Measurements from ENCODE around the gene FCSK.
"Not testable (repeated sequence)": the region's sequence is repeated elsewhere in the genome, so short reads cannot be mapped to it uniquely, and the experiment has no call there.

The FCSK gene

DNA sequence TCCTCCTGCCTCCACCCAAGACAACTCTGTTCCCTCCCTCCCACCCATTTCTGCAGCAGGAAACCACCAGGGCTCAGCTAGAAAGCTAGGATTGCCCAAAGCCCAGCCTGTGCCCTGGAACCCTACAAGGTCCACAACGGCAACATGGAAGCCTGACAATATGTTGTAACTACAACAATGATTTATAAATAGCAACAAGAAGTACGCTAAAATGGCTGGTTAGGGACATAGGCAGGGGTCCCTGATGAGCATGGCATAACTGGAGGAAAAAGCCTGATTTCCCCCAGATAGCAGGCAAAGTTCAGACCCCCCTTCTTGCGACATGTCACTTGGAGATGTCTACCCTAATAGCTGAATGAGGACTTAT, 22.1 kb upstream of the FCSK start:
- no peak for DNase-seq (ENCODE audit: low read depth in 2 of 2)

- DNase-seq (ENCODE audit: low read depth in 2 of 2) = no peak
Observed at GRCh38 chr16:70432723-70433457, 21.5 kb upstream of the FCSK start.

GRCh38 chr16:70433458-70434103, 20.8 kb upstream of the FCSK start:
- DNase-seq (ENCODE audit: low read depth in 2 of 2) = no peak

DNA sequence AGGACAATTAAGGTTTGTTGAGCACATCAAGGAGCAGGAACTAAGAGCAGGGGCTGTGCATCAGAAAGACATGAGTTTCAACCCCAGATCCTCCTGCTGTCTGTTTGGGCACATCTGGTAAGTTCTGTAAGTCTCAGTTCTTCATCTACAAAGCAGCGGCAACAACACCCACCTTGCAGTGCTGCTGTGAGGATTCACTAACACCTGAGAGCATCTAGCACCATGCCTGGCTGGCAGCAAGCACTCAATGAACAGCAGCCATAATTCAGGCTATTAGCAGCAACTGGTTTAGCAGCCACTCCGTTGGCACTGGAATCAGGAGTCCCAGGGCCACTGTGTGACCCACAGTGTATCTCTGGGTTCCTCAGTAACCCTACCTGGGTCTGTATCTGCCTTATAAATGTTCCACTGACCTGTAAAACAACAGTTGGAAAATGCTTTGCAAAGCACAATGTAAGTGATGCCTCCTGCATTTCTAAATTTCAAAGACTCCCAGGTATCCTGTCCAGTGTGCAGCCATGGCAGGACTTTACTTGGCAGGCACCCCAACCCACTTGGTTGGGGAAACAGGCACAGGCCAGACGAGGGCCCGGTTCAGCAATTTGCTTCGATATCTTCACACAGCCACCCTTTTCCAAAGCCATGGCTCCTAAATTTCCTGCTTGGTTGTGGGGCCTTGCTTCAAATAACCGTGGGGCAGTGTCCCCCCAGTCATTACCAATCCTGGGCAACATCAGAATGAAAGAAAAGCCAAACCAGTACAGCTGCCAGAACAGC, 19.7 kb upstream of the FCSK start:
- no peak for DNase-seq (ENCODE audit: low read depth in 2 of 2)

DNA sequence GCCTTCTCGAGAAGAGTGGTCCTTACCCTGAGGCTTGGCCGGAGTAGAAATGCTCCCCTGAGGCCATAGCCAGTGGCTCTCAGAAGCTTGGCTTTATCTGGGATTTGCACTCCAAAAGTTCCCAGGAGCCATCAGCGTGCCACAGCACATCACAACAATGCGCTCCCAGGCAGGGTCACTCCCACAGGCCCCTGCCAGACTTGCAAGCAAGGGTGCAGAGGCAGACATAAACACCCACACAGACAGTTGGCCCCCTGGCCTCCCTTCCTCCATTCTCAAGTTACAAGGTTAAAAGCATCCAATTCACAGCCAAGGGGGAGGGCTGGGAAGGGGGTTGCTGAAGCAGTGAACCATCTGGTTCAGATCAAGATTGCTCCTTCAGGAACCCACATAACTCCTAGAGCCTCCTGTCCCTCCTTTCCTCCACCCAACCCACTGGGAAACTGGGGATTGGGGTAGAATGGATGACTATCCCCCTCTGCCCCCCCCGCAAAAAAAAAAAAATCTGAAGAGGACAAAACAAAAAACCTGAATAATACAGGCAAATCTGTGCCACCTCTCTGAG, 17.3 kb upstream of the FCSK start:
- DNase-seq (ENCODE audit: low read depth in 2 of 2) = no peak

- DNase-seq (ENCODE audit: low read depth in 2 of 2) = no peak
Observed at GRCh38 chr16:70437582-70438557, 16.5 kb upstream of the FCSK start.

- DNase-seq (ENCODE audit: low read depth in 2 of 2) = no peak
Observed at GRCh38 chr16:70438585-70438968, 15.8 kb upstream of the FCSK start.

DNA sequence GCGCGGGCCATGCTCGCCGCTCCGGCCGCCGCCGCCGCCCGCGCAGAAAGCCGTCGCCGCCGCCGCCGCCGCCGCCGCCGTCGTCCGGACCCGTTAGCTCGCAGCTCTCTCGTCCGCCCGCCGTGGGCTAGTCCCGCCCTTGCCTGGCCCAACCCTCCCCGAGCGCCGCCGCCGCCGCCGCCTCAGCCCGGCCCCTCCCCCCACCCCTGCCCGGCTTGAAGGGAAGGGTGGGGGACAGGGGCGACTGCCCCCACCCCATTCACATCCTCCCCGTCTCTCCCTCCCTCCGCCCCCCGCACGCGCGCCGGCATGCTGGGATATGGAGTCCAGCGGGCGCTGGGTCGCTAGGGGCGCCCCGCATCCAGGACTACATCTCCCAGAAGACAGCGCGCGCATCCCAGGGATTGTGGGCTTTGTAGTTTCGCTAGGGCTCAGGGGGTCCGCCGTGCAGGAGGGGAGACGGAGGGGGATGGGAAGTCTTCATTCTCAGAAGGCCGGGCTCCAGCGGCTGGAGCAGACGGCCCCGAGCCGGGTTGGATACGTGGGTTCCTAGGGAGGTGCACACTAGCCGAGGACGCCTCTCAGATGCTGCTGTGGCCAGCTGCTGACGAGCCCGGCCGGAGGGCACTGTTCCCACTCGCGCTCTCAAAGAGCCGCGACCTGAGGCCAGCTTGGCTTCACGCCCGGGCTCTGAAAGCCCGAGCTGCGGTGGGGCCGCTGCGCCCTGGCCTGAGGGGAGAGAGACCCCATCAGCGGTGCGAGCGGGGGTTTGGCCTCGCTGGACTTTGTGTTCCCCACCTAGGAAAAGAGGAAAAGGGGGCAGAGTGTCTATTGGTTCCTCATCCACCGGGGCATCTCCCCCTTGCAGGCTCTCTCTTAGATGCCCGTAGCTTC, 15.2 kb upstream of the FCSK start, which contains the start of gene ST3GAL2:
ST3GAL2 (minus strand) TSS at position 132 of the 894 bp plus-strand sequence. CDS start 40,570 bp downstream, outside the sequence.
- peak; percentile 90 to 91 for DNase-seq (ENCODE audit: low read depth in 2 of 2)

GRCh38 chr16:70440009-70440692, 14.2 kb upstream of the FCSK start:
- no peak for DNase-seq (ENCODE audit: low read depth in 2 of 2)

- DNase-seq (ENCODE audit: low read depth in 2 of 2) = no peak
Observed at GRCh38 chr16:70441406-70441990, 12.9 kb upstream of the FCSK start.

- no peak for DNase-seq (ENCODE audit: low read depth in 2 of 2)
Observed at GRCh38 chr16:70442344-70442743, 12.1 kb upstream of the FCSK start.

DNA sequence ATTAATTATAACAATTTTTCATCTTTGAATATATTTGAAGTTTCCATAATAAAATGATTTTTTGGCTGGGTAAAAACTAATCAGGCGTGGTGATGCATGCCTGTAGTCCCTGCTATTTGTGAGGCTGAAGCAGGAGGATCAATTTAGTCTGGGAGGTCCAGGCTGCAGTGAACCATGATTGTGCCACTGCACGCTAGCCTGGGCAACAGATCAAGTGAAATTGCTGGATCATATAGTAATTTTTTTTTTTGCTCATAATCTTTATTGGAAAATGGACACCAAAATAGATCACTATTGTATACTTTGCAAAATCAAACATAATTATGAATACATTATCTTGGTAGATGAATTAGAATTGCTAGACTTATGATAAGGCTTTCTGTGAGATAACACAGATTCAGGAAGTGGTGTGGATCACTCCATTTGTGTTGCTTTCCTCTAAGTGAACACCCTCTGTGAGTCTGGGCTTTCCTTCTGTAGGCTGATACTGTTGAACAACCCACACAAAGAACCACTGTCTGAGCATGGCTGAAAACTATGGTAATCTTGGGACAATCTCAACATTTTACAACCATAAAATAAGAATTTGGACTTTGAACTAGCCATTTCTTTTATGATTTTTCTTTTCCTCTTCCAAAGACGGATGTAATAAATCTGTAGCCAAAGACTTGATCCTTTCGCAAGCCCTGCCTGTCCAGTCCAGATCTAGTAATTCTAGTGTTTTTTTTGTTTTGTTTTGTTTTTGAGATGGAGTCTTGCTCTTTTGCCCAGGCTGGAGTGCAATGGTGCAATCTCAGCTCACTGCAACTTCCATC, 9.9 kb upstream of the FCSK start:
- DNase-seq (ENCODE audit: low read depth in 2 of 2) = no peak

GRCh38 chr16:70448075-70448474, 6.3 kb upstream of the FCSK start:
- no peak for DNase-seq (ENCODE audit: low read depth in 2 of 2)

GRCh38 chr16:70450142-70451003, 4.0 kb upstream of the FCSK start:
- not testable (repeated sequence) for DNase-seq (ENCODE audit: low read depth in 2 of 2)

- DNase-seq (ENCODE audit: low read depth in 2 of 2) = not testable (repeated sequence)
Observed at GRCh38 chr16:70451004-70451340, 3.4 kb upstream of the FCSK start.

DNA sequence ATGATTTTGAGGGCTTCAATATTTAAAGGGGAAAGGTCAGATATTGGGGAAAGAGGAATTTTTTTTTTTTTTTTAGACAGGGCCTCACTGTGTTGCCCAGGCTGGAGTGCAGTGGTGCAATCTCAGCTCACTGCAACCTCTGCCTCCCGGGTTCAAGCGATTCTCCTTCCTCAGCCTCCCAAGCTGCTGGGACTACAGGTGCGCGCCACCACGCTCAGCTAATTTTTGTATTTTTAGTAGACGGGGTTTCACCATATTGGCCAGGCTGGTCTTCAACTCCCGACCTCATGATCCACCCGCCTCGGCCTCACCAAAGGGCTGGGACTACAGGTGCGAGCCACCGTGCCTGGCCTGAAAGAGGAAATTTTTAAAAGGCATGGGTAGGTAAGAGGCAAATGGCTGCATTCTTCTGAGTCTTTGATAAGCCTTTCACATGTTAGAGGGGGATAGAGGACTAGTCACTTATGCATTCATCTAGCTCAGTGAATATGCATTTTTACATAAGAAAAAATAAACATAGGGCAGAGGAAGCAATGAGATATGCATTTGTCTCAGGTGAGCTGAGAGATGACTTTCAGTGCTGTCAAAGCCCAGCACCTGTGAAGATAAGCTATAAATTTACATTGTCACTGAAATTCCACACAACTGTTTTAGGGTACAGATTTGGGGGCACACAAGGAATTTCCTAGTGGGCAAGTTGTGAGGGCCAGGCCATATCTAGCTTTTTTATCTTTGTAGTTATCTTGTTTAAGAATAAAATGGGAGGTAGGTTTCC, 1.1 kb upstream of the FCSK start:
- no peak for DNase-seq (ENCODE audit: low read depth in 2 of 2)

DNA sequence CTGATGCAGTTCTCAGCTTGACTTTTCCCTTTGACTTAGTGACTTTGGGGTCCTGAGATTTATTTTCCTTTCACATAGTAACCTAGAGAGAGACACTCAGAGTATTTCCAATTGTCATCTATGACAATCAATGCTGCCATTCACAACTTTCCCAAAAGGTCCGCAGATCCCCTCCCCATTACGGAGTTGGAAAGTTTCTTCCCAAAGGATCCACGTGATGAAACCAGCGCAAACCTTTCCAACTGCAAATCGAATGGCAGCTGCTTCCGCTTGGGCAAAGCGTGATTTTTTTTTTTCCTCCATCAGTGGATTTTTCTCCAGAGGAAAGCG, 538 bp upstream of the FCSK start:
- DNase-seq (ENCODE audit: low read depth in 2 of 2) = no peak
